Measurements from ENCODE around the gene PRSS22. TPM values are rescaled to one million over a fixed set of nuclear protein-coding genes. Genes with fewer than 3 reads are reported as not detected.
A peak's percentile ranks its signal among the peaks of the same experiment; 100 is the strongest.
"Not testable (repeated sequence)": the region's sequence is repeated elsewhere in the genome, so short reads cannot be mapped to it uniquely, and the experiment has no call there.

Gene PRSS22
- total RNA-seq, result not detected

GRCh38 chr16:2857451-2858244 is at the start of gene PRSS22:
PRSS22 (minus strand) TSS chr16:2858170; CDS start chr16:2858104, 66 bp downstream.
- no peaks in the 10 kb centered on the region for H3K4me1 ChIP-seq
- no peaks in the 10 kb centered on the region for H3K36me3 ChIP-seq
- H3K27ac ChIP-seq, result no peak within 1 kb of the TSS
- in situ Hi-C loops (cut with MboI; ENCODE audit: low sequenced_read_pairs in 4 of 4), result no loop called here
- DNase-seq (no peak), ATAC-seq (no peak)
- H3K9me3 ChIP-seq, result no peaks in the 10 kb centered on the region
- H3K4me3 ChIP-seq, result no peak within 1 kb of the TSS
- peaks cover 42 to 58% (median 46%) of the 10 kb centered on the region in 3 donors for H3K27me3 ChIP-seq
- intact Hi-C loops (cut with DNase I; ENCODE audit: low total_unique reads), result no loop called here
- no peak for TF ChIP-seq POLR2A (IDR thresholded peaks at IDR 0.05)
- TF ChIP-seq CTCF (IDR thresholded peaks at IDR 0.05 in 4 of 5, conservative IDR thresholded peaks at IDR 0.05 in 1 of 5), result no peak

GRCh38 chr16:2907084-2907753 is 49.2 kb upstream of the PRSS22 start:
- H3K4me3 ChIP-seq; H3K27me3 ChIP-seq; H3K9me3 ChIP-seq; H3K36me3 ChIP-seq; in situ Hi-C loops (cut with MboI; ENCODE audit: low sequenced_read_pairs in 4 of 4); ATAC-seq; intact Hi-C loops (cut with DNase I; ENCODE audit: low total_unique reads): not testable (repeated sequence)
- Histone ChIP-seq H3K27ac (peak overlapping the region; percentile 42 to 79 (median 76)), H3K4me1 (peaks cover 11 to 14% of the 10 kb centered on the region in 2 donors)
- DNase-seq, result peak in 1 of 2 donors; percentile 61
- TF ChIP-seq CTCF (IDR thresholded peaks at IDR 0.05 in 4 of 5, conservative IDR thresholded peaks at IDR 0.05 in 1 of 5), result peak; percentile 59 to 82 (median 73)

GRCh38 chr16:2905988-2906387 is 48.0 kb upstream of the PRSS22 start:
- intact Hi-C loops (cut with DNase I; ENCODE audit: low total_unique reads), result loop anchor here (1.0 to 2.0 kb wide), 3 partner anchors 21 to 114 kb away; partner anchors contain the start of gene TNFRSF12A
- no peaks in the 10 kb centered on the region for H3K36me3 ChIP-seq
- ATAC-seq (no peak), DNase-seq (no peak)
- in situ Hi-C loops (cut with MboI; ENCODE audit: low sequenced_read_pairs in 4 of 4), result no loop called here
- H3K4me1 ChIP-seq, result peaks cover 11 to 14% of the 10 kb centered on the region in 2 donors
- no peak overlapping the region for H3K4me3 ChIP-seq
- H3K27me3 ChIP-seq, result no peaks in the 10 kb centered on the region
- peak overlapping the region; percentile 42 to 79 (median 76) for H3K27ac ChIP-seq
- H3K9me3 ChIP-seq, result no peaks in the 10 kb centered on the region
- no peak for TF ChIP-seq POLR2A (IDR thresholded peaks at IDR 0.05)
- TF ChIP-seq CTCF (IDR thresholded peaks at IDR 0.05 in 4 of 5, conservative IDR thresholded peaks at IDR 0.05 in 1 of 5), result no peak

GRCh38 chr16:2905241-2905987 is 47.4 kb upstream of the PRSS22 start:
- intact Hi-C loops (cut with DNase I; ENCODE audit: low total_unique reads), result loop anchor here (1.0 to 2.0 kb wide), 3 partner anchors 21 to 115 kb away; partner anchors contain the start of gene TNFRSF12A
- Histone ChIP-seq H3K4me3 (peak overlapping the region; percentile 77 to 91 (median 87)), H3K27ac (peak overlapping the region; percentile 91 to 96 (median 94)), H3K27me3 (no peaks in the 10 kb centered on the region), H3K36me3 (no peaks in the 10 kb centered on the region), H3K9me3 (no peaks in the 10 kb centered on the region), H3K4me1 (peaks cover 11 to 14% of the 10 kb centered on the region in 2 donors)
- ATAC-seq, result peak; percentile 83 to 88
- TF ChIP-seq POLR2A (IDR thresholded peaks at IDR 0.05) (peak; percentile 93 to 96), CTCF (IDR thresholded peaks at IDR 0.05 in 4 of 5, conservative IDR thresholded peaks at IDR 0.05 in 1 of 5) (no peak)
- DNase-seq, result peak; percentile 100
- in situ Hi-C loops (cut with MboI; ENCODE audit: low sequenced_read_pairs in 4 of 4), result no loop called here
